ENCODE results near the gene TNNT3.
"Not testable (repeated sequence)": the region's sequence is repeated elsewhere in the genome, so short reads cannot be mapped to it uniquely, and the experiment has no call there.

The TNNT3 gene

GRCh38 chr11:1881442-1882264 is 37.9 kb upstream of the TNNT3 start:
- DNase-seq (ENCODE audit: low spot score): no peak

DNA sequence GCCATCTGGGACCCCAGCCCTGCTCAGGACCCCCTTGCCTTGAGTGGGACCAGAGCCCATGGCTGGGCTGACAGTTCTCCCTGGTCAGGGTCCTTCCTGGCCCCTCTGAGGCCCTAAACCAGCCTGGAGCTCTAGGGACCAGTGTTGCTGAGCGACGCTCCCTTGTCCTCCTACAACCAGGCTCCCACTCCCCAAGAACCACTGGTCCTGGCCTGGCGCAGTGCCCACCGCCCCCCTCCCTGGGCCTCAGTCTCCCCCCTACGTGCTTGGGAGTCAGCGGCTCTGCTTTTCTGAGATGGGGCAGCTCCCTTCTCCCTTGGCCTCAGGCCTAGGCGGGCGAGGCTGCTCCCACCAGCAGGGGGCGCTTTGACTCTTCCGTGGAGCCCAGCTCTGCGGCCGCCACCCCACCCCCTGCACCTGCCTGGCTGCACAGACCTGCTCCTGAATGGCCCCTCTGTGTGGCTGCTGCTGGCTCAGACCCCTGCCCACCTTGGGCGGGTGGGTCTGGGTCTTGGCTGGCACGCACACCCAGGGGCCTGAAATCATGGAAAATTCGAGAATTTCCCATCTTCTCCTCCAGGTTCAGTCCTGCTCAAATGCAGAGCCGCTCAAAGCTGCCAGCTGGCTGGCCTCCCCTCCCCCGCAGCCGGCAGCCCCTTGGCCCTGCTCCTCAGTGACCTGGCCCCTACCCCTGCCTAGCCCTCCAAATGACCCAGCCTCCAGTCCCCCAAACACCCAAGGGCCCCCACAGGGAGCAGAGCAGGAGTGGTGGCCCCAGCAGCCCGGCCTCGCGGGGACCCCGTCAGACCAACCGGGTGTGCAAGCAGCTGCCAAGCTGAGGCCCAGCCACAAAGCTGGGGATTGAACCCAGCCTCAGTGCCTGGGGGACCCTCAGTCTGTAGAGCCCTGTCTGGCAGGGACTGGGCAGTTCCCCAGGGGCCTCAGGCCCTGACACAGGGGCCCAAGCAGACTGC is 37.0 kb upstream of the TNNT3 start:
- DNase-seq (ENCODE audit: low spot score): peak; percentile 36

- no peak for DNase-seq (ENCODE audit: low spot score)
Measured at GRCh38 chr11:1883346-1884302, 35.9 kb upstream of the TNNT3 start.

DNA sequence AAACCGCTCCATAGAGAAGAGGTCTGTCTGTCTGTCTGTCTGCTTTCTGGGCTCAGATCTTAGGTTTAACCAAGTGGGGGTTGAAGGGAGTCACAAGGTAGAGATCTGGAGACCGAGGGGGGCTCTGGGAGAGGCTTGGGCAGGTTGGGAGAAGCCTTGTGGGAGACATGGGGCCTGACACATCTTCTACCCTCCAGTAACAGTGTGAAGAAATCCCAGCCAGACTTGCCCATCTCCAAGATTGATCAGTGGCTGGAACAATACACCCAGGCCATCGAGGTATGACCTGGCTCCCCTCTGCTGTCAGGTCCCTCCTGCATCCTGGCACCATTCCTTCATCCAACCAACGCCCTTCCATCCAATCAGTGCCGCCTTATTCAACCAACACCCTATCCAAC is 35.2 kb upstream of the TNNT3 start:
- no peak for DNase-seq (ENCODE audit: low spot score)

DNA sequence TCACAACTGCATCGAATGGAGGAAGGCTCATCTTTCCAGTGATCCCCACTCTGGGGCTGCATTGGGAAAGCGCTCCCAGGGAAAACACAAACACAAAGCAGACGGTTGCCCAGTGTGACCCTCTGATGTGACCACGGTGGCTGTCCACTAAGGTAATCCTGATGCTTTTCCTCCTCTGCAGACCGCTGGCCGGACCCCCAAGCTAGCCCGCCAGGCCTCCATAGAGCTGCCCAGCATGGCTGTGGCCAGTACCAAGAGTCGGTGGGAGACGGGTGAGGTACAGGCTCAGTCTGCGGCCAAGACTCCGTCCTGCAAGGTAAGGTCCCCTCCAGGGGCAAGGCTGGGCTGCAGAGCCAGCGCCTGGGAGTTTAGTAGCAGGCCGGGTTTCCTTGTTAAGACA is 33.0 kb upstream of the TNNT3 start:
- DNase-seq (ENCODE audit: low spot score): not testable (repeated sequence)

DNA sequence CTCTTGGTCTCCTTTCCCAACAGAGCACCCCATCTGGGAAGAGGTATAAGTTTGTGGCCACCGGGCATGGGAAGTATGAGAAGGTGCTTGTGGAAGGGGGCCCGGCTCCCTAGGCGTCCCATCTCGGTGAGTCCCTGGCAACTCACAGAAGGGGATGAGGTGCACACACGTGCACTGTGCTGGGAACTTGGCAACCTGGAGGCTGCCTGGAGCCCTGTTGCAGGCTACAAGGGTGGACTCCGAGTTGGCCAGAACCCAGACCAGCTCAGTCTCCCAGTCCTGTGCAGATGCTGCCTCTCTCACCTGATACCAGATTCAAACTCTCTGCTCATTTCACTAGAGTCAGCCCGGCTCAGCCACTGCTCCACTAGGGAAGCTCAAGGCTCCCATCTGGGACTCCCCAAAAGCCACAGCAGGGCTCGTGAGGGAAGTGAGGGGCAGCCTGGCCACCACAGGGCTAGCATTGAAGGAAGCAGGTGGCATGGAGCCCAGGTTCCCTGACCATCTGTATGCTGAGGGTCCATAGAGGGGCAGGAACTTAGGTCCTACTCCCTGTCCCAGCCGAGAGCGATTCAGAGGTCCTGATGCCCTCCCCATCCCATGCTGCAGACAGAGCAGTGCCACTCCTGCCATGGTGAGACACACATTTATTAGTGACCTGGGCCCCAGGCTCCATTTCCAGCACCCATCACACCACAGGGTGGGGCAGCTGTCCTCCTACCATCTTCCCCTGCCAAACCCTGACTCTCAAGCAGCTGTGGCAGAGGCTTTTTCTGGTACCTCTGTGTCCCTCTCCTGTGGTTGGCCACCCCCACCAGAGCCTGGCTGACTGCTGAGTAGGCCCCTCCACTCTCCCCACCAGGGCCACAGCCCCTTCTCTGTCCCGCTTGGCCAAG is 31.8 kb upstream of the TNNT3 start:
- DNase-seq (ENCODE audit: low spot score): no peak

GRCh38 chr11:1888347-1888753 is 31.2 kb upstream of the TNNT3 start:
- DNase-seq (ENCODE audit: low spot score): no peak

DNA sequence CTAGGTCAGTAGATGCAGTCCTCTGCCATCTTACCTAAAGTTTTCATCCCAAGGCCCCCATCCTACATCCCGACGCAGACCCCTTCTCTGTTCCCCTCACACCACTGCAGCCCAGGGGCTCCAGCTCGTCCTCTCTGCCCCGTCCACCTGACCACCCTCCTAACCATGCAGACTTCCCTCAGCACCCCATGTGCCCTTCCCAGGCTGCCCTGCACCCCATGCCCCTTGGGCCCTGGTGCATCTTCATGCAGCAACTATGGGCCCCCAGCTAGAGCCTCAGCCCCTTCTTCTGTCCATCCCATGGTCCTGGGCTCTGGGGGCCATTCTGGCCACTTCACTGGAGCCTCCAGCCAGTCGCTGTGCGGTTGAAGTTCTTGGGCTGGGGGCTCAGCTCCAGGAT is 30.7 kb upstream of the TNNT3 start:
- no peak for DNase-seq (ENCODE audit: low spot score)

DNA sequence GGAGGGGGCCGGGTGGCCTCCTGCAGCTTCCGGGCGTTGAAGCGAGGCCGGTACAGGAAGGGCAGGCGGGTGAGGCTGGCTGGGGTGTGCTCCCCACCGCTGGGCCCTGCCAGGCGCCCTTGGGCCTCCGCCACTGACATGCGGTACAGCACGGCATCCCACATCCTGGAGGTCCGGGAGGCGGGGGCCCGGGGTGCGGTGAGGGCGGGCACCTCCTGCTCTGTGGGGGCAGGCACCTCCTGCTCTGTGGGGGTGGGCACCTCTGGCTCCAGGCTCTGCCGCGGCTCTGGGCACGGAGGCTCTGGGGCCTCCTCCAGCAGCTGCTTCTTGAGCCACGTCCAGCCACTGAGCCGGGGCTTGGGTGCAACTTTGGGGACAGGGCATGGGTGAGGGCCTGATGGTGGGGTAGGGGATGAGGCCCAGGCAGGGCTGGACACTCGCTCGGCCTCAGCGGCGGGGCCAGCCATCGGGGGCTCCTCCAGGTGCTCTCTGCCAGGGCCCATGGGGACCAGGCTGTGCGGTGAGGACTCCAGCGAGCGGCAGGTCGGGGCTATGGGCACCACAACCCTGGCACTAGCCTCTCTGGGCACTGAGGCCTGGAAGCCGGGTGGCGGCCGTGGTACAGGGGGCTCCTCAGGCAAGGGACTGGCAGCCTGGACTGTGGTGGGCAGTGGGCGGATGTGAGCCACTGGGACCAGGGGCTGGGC is 30.1 kb upstream of the TNNT3 start:
- no peak for DNase-seq (ENCODE audit: low spot score)

DNA sequence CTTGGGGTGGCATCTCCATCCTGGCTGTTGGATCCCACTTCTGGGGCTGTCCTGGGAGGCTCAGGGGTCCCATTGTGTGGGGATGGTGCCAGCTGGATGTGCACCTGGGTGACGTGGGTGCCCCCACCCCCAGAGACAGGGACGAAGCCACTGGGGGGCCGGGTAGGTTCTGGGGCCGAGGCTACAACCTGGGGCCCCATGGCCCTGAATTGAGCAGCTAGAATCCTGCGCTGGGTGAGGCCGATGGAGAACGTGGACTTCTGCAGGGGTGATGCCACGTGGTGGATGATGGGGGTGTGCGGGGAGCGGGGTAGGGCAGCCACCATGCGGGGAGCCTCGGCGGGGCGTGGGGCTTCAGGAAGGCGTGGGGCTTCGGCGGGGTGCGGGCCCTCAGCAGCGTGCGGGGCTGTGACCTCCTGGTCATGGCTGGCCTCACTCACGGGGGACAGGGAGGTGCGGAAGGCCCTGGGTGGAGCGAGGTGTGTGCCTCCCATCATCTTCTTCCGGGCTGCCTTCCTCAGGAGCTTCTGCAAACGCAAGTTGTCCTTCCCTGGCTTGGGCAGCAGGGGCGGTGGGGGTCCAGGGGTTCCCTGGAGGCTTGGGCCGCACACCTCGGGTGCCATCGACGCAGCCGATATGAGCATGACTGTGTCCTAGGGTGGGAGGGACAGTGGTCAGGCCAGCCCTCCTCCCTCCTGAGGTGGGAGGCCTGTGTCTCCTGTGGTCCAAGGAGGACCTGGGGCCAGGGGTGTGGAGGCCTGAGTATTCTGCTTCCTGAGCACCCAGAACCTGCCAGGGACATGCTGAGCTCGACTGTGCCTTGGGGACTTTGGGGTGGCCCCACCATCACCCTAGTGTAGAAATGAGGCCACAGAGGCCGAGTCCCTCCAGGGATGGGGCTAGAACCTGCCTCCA is 29.3 kb upstream of the TNNT3 start:
- no peak for DNase-seq (ENCODE audit: low spot score)

- no peak for DNase-seq (ENCODE audit: low spot score)
Measured at GRCh38 chr11:1890856-1891830, 28.4 kb upstream of the TNNT3 start.

- DNase-seq (ENCODE audit: low spot score): no peak
Measured at GRCh38 chr11:1891831-1892115, 27.7 kb upstream of the TNNT3 start, which contains the start of gene PRR33. Gene PRR33, minus strand, starts transcription at chr11:1891895. Its CDS starts 1,311 bp downstream, at chr11:1890584.

DNA sequence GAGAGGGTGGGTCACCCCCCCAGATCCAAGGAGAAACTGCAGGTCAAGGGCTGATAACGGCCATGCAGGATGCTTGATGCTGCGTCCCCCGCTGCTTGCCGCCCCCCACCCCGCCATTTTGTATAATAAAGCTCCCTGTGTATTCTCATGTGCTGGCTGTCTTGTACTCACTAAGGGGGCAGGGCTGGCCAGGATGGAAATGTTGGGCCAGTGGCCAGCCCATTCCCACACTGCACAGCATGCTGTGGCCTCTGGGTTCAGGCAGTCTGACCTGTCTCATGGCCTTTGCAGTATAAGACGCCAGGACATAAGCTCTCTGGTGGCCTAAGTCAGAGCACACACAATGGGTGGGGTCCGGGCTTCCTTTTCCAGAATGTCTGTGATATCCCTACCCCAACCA is 27.4 kb upstream of the TNNT3 start:
- no peak for DNase-seq (ENCODE audit: low spot score)

GRCh38 chr11:1892558-1892957 is 26.9 kb upstream of the TNNT3 start:
- DNase-seq (ENCODE audit: low spot score): no peak

GRCh38 chr11:1893581-1894359 is 25.7 kb upstream of the TNNT3 start:
- DNase-seq (ENCODE audit: low spot score): no peak

GRCh38 chr11:1894759-1895158 is 24.7 kb upstream of the TNNT3 start:
- no peak for DNase-seq (ENCODE audit: low spot score)

GRCh38 chr11:1896468-1896867 is 23.0 kb upstream of the TNNT3 start:
- no peak for DNase-seq (ENCODE audit: low spot score)

Data from pons (tissue), 1 donor.